Measurements from ENCODE around the gene RALGAPA2. TPM values are rescaled to one million over a fixed set of nuclear protein-coding genes. Genes with fewer than 3 reads are reported as not detected.
A peak's percentile ranks its signal among the peaks of the same experiment; 100 is the strongest.

Gene RALGAPA2
- total and polyA plus RNA-seq, 8 donors = 34.5 to 79.8 (median 43.1) TPM

- intact Hi-C loops (cut with DNase I) = no loop called here
- H3K36me3 ChIP-seq = peaks cover 0 to 98% of the 10 kb centered on the region in 2 donors
- no peak for ATAC-seq
- H3K4me1 ChIP-seq = no peaks in the 10 kb centered on the region
- H3K4me3 ChIP-seq = no peak overlapping the region
- no peaks in the 10 kb centered on the region for H3K27me3 ChIP-seq
- H3K27ac ChIP-seq = no peak overlapping the region
- no peak for TF ChIP-seq CTCF (IDR thresholded peaks at IDR 0.05)
- no peak for DNase-seq
- H3K9me3 ChIP-seq = peaks cover 0 to 5% of the 10 kb centered on the region in 2 donors
These were observed 193.2 kb downstream of the RALGAPA2 start for GRCh38 chr20:20519269-20519668.

- no peaks in the 10 kb centered on the region for H3K4me1 ChIP-seq
- intact Hi-C loops (cut with DNase I) = no loop called here
- peaks cover 0 to 98% of the 10 kb centered on the region in 2 donors for H3K36me3 ChIP-seq
- no peak for TF ChIP-seq CTCF (IDR thresholded peaks at IDR 0.05)
- ATAC-seq = no peak
- DNase-seq = no peak
- H3K4me3 ChIP-seq = no peak overlapping the region
- peaks cover 0 to 10% of the 10 kb centered on the region in 2 donors for H3K9me3 ChIP-seq
- H3K27me3 ChIP-seq = no peaks in the 10 kb centered on the region
- no peak overlapping the region for H3K27ac ChIP-seq
These were observed 194.2 kb downstream of the RALGAPA2 start for GRCh38 chr20:20518263-20518662.

GRCh38 chr20:20517296-20517695, 195.1 kb downstream of the RALGAPA2 start:
- H3K27me3 ChIP-seq = no peaks in the 10 kb centered on the region
- no peaks in the 10 kb centered on the region for H3K4me1 ChIP-seq
- DNase-seq (no peak), ATAC-seq (peak; percentile 39)
- peaks cover 0 to 100% of the 10 kb centered on the region in 2 donors for H3K36me3 ChIP-seq
- TF ChIP-seq CTCF (IDR thresholded peaks at IDR 0.05) = no peak
- intact Hi-C loops (cut with DNase I) = no loop called here
- H3K4me3 ChIP-seq = no peak overlapping the region
- H3K27ac ChIP-seq = no peak overlapping the region
- peaks cover 0 to 10% of the 10 kb centered on the region in 2 donors for H3K9me3 ChIP-seq

GRCh38 chr20:20513720-20514119, 198.7 kb downstream of the RALGAPA2 start:
- intact Hi-C loops (cut with DNase I) = no loop called here
- no peak overlapping the region for H3K4me3 ChIP-seq
- ATAC-seq (no peak), DNase-seq (no peak)
- H3K27ac ChIP-seq = no peak overlapping the region
- H3K36me3 ChIP-seq = peaks cover 0 to 99% of the 10 kb centered on the region in 2 donors
- no peaks in the 10 kb centered on the region for H3K4me1 ChIP-seq
- no peaks in the 10 kb centered on the region for H3K27me3 ChIP-seq
- no peak for TF ChIP-seq CTCF (IDR thresholded peaks at IDR 0.05)
- H3K9me3 ChIP-seq = peaks cover 0 to 10% of the 10 kb centered on the region in 2 donors

GRCh38 chr20:20505554-20505953, 206.9 kb downstream of the RALGAPA2 start:
- Histone ChIP-seq H3K9me3 (no peaks in the 10 kb centered on the region), H3K4me3 (no peak overlapping the region), H3K36me3 (peaks cover 0 to 84% of the 10 kb centered on the region in 2 donors), H3K4me1 (no peaks in the 10 kb centered on the region), H3K27ac (no peak overlapping the region), H3K27me3 (no peaks in the 10 kb centered on the region)
- DNase-seq (no peak), ATAC-seq (no peak)
- TF ChIP-seq CTCF (IDR thresholded peaks at IDR 0.05) = no peak
- intact Hi-C loops (cut with DNase I) = no loop called here
